HCT116 (cell line): ENCODE results near the gene CHD2.

Source experiments
- CTCF ChIP-seq, 3 experiments: fragments of 200-600 bp in 1 of 3; sonication (generic) in 1 of 3; IDR thresholded peaks in 2 of 3; conservative IDR thresholded peaks in 1 of 3; 2 replicates each; pipeline ENCODE4 v1.5.1; 2012 to 2017; ENCODE audit warnings: low read depth in 2 of 3, low read length in 2 of 3, antibody characterized with exemption in 1 of 3, borderline replicate concordance in 1 of 3, control low read depth in 1 of 3, mild to moderate bottlenecking in 1 of 3, mixed read lengths in 1 of 3, mixed run types in 1 of 3, moderate library complexity in 1 of 3; ENCODE audit not compliant: insufficient read depth in 1 of 3
- EZH2 ChIP-seq: fragments of 200-600 bp; sonication (generic); IDR thresholded peaks from 2 replicates; pipeline ENCODE4 v1.6.1; 2017; ENCODE audit warnings: antibody characterized with exemption, mixed run types
- FOSL1 ChIP-seq: IDR thresholded peaks from 2 replicates; pipeline ENCODE4 v1.6.1; 2012; ENCODE audit warnings: low read depth
- POLR2AphosphoS5 ChIP-seq: IDR thresholded peaks from 2 replicates; pipeline ENCODE4 v1.6.1; 2011; ENCODE audit warnings: mild to moderate bottlenecking, low read depth, low read length, moderate library complexity

DNA sequence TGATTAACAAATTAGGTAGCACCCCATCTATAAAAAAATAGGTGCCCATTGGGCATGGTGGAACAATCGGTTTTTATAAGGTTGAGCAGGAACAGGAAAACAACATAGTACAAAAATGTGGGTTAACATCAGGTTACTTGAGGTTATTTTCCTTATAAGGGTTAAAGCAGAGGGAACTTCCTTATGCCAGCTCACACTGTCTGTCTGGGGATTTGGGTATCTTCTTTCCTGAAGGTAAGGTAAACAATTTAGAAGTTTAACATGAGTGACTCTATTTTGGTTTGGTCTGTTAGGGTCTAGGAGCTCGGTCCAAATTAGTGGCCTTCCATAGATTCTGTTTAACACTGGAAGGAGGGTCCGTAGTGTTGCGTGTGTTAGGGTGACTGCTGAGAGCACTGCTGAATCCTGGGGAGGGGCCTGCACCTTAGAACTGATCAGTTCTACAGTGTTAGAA is 14.7 kb downstream of the CHD2 start:
- no peak for TF ChIP-seq CTCF (IDR thresholded peaks at IDR 0.05 in 2 of 3, conservative IDR thresholded peaks at IDR 0.05 in 1 of 3; ENCODE audit: borderline replicate concordance in 1 of 3, insufficient read depth in 1 of 3, low read depth in 2 of 3, low read length in 2 of 3)
- TF ChIP-seq POLR2AphosphoS5, result no peak
- TF ChIP-seq EZH2, result no peak
- TF ChIP-seq FOSL1, result no peak
